CD4-positive, alpha-beta T cell treated with Interleukin-17A for 1 hour (primary cell): Measurements from ENCODE around the gene ZNF584.
"Not testable (repeated sequence)": the region's sequence is repeated elsewhere in the genome, so short reads cannot be mapped to it uniquely, and the experiment has no call there.

Source experiments
- DNase-seq: peaks from one replicate; pipeline ENCODE4 v3.0.0-alpha.2; 2020

ZNF584 gene

DNA sequence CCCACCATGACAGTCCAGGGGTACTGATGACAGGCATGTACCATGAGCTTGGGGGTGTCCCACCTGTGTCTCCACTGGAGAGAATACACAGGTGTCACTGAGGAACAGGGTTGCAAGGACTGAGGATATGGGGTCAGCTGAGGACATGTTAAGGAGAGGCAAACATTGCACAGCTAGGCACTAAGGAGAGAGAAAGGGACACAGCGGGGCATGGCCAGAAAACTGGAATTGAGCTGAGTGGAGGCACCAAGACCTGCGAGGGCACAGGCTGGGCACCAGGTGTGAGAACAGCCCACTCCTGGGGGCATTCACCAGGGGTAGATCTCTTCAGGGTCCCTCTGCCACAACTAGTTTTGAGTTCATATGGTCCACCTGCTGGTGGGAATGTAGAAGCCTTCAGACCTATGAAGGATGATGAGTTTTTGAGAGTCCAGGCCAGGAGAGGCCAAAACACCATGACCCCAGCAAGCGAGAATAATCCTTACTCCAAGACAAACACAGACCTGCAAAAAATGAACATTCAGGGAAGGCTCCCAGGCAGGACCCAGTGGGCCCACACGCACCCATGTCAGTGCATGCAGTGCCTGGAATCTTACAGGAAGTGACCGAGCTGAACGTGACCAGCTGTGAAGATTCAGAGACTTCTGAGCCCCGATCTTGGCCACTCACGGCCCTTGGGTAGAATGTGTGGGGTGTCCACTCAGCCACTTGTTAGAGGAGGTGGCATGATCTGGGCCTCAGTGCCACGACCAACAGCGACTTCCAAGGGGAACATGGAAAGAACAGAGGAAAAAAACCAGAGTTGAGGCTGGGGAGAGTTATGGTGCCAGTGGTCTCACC is 1.4 kb upstream of the ZNF584 start:
- no peak for DNase-seq

DNA sequence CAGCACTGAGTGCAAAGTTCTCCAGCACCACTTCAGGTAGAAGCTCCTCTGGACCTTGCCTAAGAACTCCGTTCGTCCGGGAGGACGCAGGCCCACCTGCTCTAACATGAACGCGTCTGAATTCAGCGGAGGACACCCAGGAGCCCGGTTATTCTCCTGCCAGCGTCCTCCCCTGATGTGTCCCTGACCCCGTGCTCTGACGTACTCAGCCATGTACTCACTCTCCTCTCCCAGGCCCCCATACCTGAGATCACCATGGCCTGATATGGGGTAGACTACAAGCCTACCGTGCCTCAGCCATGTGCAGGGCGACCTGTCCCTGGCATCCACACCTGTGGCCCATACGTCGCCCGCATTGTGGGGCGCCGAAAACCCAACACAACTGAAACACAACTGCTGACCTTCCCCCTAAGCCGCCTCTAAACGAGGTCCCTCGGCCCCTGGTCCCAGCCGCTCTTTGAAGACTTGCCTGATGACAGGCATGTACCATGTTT is 744 bp upstream of the ZNF584 start:
- DNase-seq: no peak

GRCh38 chr19:58409010-58409790 is 751 bp downstream of the ZNF584 start:
- no peak for DNase-seq

DNA sequence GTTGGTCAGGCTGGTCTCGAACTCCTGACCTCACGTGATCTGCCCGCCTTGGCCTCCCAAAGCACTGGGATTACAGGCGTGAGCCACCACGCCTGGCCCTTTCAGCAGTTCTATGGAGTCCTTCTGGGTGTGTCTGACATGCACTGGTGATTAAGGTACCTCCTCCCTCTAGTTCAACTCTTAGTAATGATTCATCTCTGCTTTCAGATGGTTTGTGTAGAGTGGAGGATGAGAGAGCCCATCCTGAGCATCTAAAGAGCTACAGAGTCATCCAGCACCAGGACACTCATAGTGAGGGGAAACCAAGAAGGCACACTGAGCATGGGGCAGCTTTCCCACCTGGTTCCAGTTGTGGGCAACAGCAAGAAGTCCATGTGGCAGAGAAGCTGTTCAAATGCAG is 8.2 kb downstream of the ZNF584 start:
- no peak for DNase-seq

- no peak for DNase-seq
Measured at GRCh38 chr19:58417071-58417470, 8.6 kb downstream of the ZNF584 start.

GRCh38 chr19:58428617-58429016 is 20.2 kb downstream of the ZNF584 start:
- DNase-seq: no peak

DNA sequence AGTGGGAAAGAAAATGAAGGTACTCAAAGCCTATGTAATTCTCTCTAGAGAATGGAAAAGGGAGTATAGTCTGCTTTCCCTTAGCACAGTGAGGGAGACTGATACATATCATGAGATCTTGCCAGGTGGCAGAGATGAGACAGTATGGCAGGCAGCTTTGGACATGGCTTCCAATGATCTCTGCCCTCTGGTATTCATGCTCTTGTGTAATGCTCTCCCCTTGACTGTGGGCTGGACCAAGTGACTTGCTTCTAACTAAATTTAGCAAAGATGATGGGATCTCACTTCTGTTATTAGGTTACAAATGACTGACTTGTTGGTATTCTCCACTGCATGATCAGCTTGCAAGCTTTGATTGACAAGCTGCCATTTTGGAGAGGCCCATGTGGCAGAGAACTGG is 21.3 kb downstream of the ZNF584 start:
- no peak for DNase-seq

DNA sequence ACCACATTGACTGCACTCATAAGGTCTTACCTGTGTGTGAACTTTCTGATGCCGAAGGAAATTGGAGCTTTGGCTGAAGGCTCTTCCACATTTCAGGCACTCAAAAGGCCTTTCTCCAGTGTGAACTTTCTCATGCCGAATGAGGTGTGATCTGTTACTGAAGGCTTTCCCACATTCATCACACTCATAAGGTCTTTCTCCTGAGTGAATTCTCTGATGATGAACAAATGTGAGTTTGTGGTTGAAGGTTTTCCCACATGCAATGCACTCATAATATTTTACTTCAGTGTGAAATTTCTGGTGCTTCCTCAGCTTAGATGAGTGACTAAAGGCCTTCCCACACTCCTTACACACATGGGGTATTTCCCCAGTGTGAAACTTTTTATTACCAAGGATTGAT is 25.8 kb downstream of the ZNF584 start:
- no peak for DNase-seq

DNA sequence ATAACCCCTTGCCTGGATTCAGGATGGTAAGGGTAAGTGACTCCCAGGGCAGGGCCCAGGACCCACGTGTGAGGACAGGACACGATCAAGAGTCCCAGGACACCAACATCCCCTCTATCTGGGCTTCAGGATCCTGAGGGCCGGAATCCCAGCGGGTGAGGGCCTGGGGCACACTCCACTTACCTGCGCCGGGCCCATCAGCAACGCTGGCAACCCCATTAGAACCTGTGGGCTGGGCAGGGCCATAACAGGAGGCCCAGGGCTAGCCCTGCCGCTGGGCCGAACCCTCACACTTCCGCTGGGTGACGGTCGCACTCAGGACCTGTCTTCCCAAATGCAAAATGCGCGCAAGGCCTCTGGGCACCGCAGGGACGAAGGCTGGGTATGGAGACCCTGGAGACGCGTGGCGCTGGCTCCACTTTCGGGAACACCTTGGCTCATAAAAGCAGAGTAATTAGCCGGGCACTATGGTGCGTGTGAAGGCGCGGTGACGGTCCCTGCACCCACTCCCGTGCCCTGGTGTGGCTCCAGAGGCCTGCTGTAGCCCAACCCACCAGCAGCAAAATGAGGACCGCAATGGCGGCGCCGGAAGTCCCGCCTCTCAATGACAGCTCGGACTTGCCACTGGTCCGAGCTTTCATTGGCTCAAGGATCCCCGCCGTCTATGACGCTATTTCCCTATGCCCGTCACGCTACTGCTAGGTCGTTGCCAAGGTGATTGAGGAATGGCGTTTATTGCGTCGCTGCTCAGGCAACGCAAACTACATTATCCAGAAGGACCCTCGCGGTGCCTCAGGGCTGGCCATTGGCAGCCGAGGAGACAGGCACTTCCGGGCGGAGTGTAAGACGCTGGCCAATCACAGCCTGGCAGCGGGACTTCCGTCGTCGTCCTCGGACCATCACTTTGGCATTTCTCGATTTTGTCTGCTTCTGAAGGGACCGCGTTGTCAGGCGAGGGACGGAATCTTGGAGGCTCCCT is 31.4 kb downstream of the ZNF584 start, which contains the start of gene ZNF132:
TSS of gene ZNF132 (minus strand) at position 578 of the 979 bp plus-strand sequence. CDS start at position 246, 332 bp downstream.
- peak; percentile 99 for DNase-seq

DNA sequence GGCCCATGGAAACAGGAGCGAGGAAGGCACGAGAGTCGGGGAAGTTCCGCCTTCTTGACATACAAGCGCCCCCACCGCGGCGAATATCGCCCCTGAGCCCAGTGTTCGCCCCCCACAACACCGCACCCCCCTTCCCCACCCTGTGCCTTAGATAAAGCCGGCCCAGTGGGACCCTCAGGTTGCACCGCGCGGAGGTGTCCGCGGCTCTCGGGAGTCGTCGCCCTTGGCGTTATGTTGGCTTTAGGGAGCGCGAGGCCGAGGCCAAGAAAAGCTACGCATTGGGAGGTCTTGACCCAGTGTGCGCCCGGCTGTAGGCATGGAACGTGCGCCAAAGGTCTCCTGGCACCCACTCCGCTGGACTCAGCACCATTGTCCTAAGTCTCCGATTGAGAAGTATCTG is 32.1 kb downstream of the ZNF584 start:
- no peak for DNase-seq

DNA sequence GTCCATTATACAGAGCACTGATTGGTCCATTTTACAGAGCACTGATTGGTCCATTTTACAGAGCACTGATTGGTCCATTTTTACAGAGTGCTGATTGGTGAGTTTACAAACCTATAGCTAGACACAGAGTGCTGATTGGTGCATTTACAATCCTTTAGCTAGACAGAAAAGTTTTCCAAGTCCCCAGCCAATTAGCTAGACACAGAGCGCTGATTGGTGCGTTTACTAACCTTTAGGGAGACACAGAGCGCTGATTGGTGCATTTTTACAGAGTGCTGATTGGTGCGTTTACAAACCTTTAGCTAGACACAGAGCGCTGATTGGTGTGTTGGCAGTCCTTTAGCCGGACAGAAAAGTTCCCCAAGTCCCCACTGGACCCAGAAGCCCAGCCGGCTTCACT is 34.5 kb downstream of the ZNF584 start:
- DNase-seq: not testable (repeated sequence)

GRCh38 chr19:58448860-58449259 is 40.4 kb downstream of the ZNF584 start:
- DNase-seq: not testable (repeated sequence)

- not testable (repeated sequence) for DNase-seq
Measured at GRCh38 chr19:58449980-58450379, 41.5 kb downstream of the ZNF584 start.

GRCh38 chr19:58450856-58451357 is 42.5 kb downstream of the ZNF584 start:
- no peak for DNase-seq

GRCh38 chr19:58451358-58452101 is 43.1 kb downstream of the ZNF584 start, which contains the start of gene ZNF324B:
TSS of gene ZNF324B (plus strand) at chr19:58451622. CDS start at chr19:58453702, 2,080 bp downstream.
- peak; percentile 97 for DNase-seq

DNA sequence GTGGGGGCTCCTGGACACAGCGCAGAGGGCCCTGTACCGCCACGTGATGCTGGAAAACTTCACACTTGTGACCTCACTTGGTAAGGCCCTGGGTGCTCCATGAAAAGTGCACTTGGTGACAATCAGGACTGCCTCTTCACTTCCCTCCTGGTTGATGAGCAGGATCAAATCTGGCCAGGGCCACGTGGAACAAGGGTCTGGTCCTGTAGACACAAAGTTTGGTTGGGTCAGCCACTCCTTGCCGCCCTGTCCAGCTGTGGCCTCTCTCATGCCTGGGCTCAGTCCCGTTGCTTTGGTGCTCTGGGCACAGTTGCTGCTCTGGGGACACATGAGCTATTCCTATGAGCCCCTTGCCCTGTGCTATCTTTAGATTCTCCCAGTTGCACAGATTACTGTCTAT is 45.3 kb downstream of the ZNF584 start:
- DNase-seq: no peak

- no peak for DNase-seq
Measured at GRCh38 chr19:58455306-58455705, 46.9 kb downstream of the ZNF584 start.

DNA sequence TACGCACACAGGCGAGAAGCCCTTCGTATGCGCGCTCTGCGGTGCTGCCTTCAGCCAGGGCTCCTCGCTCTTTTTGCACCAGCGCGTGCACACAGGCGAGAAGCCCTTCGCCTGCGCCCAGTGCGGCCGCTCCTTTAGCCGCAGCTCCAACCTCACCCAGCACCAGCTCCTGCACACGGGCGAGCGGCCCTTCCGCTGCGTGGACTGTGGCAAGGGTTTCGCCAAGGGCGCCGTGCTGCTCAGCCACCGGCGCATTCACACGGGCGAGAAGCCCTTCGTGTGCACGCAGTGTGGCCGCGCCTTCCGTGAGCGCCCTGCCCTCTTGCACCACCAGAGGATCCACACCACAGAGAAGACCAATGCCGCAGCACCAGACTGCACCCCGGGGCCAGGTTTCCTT is 47.7 kb downstream of the ZNF584 start:
- DNase-seq: no peak

DNA sequence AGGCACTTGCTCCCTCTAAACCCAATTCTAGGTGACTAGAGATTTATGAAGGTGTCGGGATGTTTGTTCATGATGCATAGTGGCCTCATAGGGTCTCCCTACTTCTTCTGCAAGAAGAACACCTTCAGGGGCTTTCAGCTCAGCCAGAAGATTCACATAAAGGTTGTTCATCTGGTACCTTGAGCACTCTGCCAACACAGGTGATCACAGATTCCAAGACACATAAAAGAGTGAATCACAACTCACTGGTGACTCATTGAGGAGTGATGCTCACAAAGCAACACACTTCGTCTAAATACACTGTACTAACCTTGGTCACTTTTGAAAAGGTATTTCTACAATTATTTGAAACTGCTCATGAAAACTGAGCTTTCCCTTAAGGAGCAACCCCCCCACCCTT is 51.6 kb downstream of the ZNF584 start:
- no peak for DNase-seq

DNA sequence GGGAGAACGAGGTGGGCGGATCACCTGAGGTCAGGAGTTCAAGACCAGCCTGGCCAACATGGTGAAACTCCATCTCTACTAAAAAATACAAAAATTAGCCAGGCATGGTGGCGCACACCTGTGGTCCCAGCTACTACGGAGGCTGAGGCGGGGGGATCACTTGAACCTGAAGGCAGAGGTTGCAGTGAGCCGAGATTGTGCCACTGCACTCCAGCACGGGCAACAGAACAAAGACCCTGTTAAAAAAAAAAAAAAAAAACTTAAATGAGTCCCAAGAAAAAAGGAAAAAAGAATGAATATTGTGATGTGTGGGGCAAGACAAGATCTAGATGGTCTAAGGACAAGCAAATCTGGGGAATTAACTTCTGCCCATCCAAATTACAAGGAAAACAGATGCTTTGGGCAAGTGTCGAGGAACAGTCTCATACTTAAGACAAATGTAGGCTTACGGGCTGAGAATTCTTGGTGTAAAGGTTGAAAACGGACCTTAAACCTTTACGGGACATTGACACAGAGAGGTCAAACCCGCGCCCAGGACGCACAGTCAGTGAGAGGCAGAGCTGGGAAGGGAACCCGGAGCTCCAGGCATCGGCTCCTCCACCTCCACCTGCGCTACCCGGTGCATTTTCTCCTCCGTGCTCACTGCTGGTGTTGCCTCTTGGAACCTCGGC is 57.8 kb downstream of the ZNF584 start:
- no peak for DNase-seq
